CD4-positive, alpha-beta memory T cell (primary cell): ENCODE measurements around the gene HNMT. TPM values are rescaled to one million over a fixed set of nuclear protein-coding genes. Genes with fewer than 3 reads are reported as not detected.
"Not testable (repeated sequence)": the region's sequence is repeated elsewhere in the genome, so short reads cannot be mapped to it uniquely, and the experiment has no call there.

Experiments used
- CTCF ChIA-PET: fragments of 350-600 bp; sonication (Branson Sonifier 250); formaldehyde crosslinking; loops from one replicate; lab custom pipeline; 2021; ENCODE audit warnings: inconsistent platforms; ENCODE audit not compliant: partially characterized antibody; lab: Charles Lee
- POLR2A ChIA-PET: fragments of 350-600 bp; sonication (Branson Sonifier 250); formaldehyde crosslinking; loops from one replicate; lab custom pipeline; 2021; ENCODE audit not compliant: partially characterized antibody; lab: Charles Lee
- DNase-seq, 5 donors: peaks; one replicate each; pipeline versions ENCODE4 v3.0.0 to v3.0.0-alpha.2; 2020 to 2022; ENCODE audit warnings: mixed read lengths in 1 of 5
- H3K27ac ChIP-seq: one replicate; pipeline ENCODE4 v1.7.0; 2013; ENCODE audit warnings: low read depth, low read length
- H3K27me3 ChIP-seq: 2 replicates; pipeline ENCODE4 v1.7.0; 2013; ENCODE audit warnings: mild to moderate bottlenecking, low read length, moderate library complexity; ENCODE audit not compliant: insufficient read depth
- H3K36me3 ChIP-seq: 2 replicates; pipeline ENCODE4 v1.7.0; 2013; ENCODE audit warnings: mild to moderate bottlenecking, low read length, moderate library complexity; ENCODE audit not compliant: insufficient read depth
- H3K4me1 ChIP-seq: 2 replicates; pipeline ENCODE4 v1.7.0; 2013; ENCODE audit warnings: mild to moderate bottlenecking, low read length, moderate library complexity; ENCODE audit not compliant: insufficient read depth
- H3K4me3 ChIP-seq, 2 donors: one replicate each; pipeline ENCODE4 v1.7.0; 2013; ENCODE audit warnings: low read length in 2 of 2, mild to moderate bottlenecking in 1 of 2
- H3K9me3 ChIP-seq, 2 donors: one replicate each; pipeline ENCODE4 v1.7.0; 2013; ENCODE audit warnings: low read length in 2 of 2, control low read depth in 1 of 2; ENCODE audit not compliant: control insufficient read depth in 1 of 2
- H3K27ac Mint-ChIP-seq, 7 donors: one replicate each; pipeline ENCODE4 v1.8.0; 2020 to 2021; ENCODE audit warnings: mixed read lengths in 7 of 7, mild to moderate bottlenecking in 6 of 7, inconsistent platforms in 3 of 7, moderate library complexity in 3 of 7
- H3K27me3 Mint-ChIP-seq, 2 donors: one replicate each; pipeline ENCODE4 v1.8.0; 2020 to 2021; ENCODE audit warnings: mixed read lengths in 2 of 2
- H3K36me3 Mint-ChIP-seq, 2 donors: one replicate each; pipeline ENCODE4 v1.8.0; 2020 to 2021; ENCODE audit warnings: mixed read lengths in 2 of 2, inconsistent platforms in 1 of 2, mild to moderate bottlenecking in 1 of 2
- H3K4me1 Mint-ChIP-seq, 4 donors: one replicate each; pipeline ENCODE4 v1.8.0; 2020 to 2021; ENCODE audit warnings: mixed read lengths in 4 of 4, mild to moderate bottlenecking in 1 of 4
- H3K4me3 Mint-ChIP-seq, 8 donors: one replicate each; pipeline ENCODE4 v1.8.0; 2020 to 2021; ENCODE audit warnings: mixed read lengths in 8 of 8, mild to moderate bottlenecking in 7 of 8, moderate library complexity in 6 of 8, inconsistent platforms in 3 of 8
- H3K9me3 Mint-ChIP-seq, 8 donors: one replicate each; pipeline ENCODE4 v1.8.0; 2020 to 2021; ENCODE audit warnings: mixed read lengths in 8 of 8, mild to moderate bottlenecking in 5 of 8, inconsistent platforms in 3 of 8, moderate library complexity in 1 of 8
- intact Hi-C: fragments of 100-400 bp; cut with micrococcal nuclease; formaldehyde crosslinking; loops from one replicate; pipeline ENCODE4 v1.15.1; 2023
- polyA plus RNA-seq, 2 donors: library from polyadenylated mRNA; unstranded; fragments of 300-500 nt; fragmentation: Illumina TruSeq; gene quantifications; one replicate each; pipeline ENCODE4 v1.2.3, GENCODE V29; 2021
- total RNA-seq, 2 experiments: library from RNA; stranded (reverse); gene quantifications; one replicate each; pipeline ENCODE4 v1.2.3, GENCODE V29; 2021

The HNMT gene
- total and polyA plus RNA-seq, 4 experiments from 2014 or later, result 0.32 to 1.1 TPM; not detected in 2

GRCh38 chr2:137966043-137966442 lies 1.8 kb downstream of the HNMT start:
- intact Hi-C loops, result no loop called here
- Histone ChIP-seq H3K27me3 (no peaks in the 10 kb centered on the region), H3K36me3 (no peaks in the 10 kb centered on the region), H3K9me3 (no peaks in the 10 kb centered on the region), H3K27ac (no peak overlapping the region), H3K4me1 (no peaks in the 10 kb centered on the region), H3K4me3 (no peak overlapping the region)
- Mint-ChIP-seq H3K36me3 (no peaks in the 10 kb centered on the region), H3K4me1 (peaks cover 0 to 1% (median 0%) of the 10 kb centered on the region in 4 donors), H3K4me3 (no peak overlapping the region), H3K27ac (no peak overlapping the region), H3K9me3 (no peaks in the 10 kb centered on the region), H3K27me3 (peaks cover 0 to 2% of the 10 kb centered on the region in 2 donors)
- ChIA-PET CTCF (no interaction called here), POLR2A (no interaction called here)
- no peak for DNase-seq

GRCh38 chr2:137967042-137967441 lies 2.8 kb downstream of the HNMT start:
- no peaks in the 10 kb centered on the region for H3K4me1 ChIP-seq
- peaks cover 0 to 2% of the 10 kb centered on the region in 2 donors for H3K27me3 Mint-ChIP-seq
- no peaks in the 10 kb centered on the region for H3K36me3 ChIP-seq
- no peaks in the 10 kb centered on the region for H3K36me3 Mint-ChIP-seq
- ChIA-PET CTCF (no interaction called here), POLR2A (no interaction called here)
- H3K9me3 Mint-ChIP-seq, result no peaks in the 10 kb centered on the region
- no peak overlapping the region for H3K27ac Mint-ChIP-seq
- intact Hi-C loops, result no loop called here
- H3K4me3 Mint-ChIP-seq, result no peak overlapping the region
- H3K4me3 ChIP-seq, result no peak overlapping the region
- peaks cover 0 to 1% (median 0%) of the 10 kb centered on the region in 4 donors for H3K4me1 Mint-ChIP-seq
- DNase-seq, result no peak
- no peaks in the 10 kb centered on the region for H3K27me3 ChIP-seq
- no peak overlapping the region for H3K27ac ChIP-seq
- no peaks in the 10 kb centered on the region for H3K9me3 ChIP-seq

GRCh38 chr2:137968477-137969417 lies 4.5 kb downstream of the HNMT start:
- Mint-ChIP-seq H3K27me3 (peaks cover 0 to 2% of the 10 kb centered on the region in 2 donors), H3K4me3 (no peak overlapping the region), H3K9me3 (no peaks in the 10 kb centered on the region), H3K36me3 (no peaks in the 10 kb centered on the region), H3K4me1 (peaks cover 0 to 1% (median 0%) of the 10 kb centered on the region in 4 donors), H3K27ac (no peak overlapping the region)
- H3K9me3 ChIP-seq, result no peaks in the 10 kb centered on the region
- no peaks in the 10 kb centered on the region for H3K27me3 ChIP-seq
- no peak overlapping the region for H3K4me3 ChIP-seq
- CTCF ChIA-PET, result no interaction called here
- intact Hi-C loops, result no loop called here
- DNase-seq, result no peak
- no peak overlapping the region for H3K27ac ChIP-seq
- no peaks in the 10 kb centered on the region for H3K4me1 ChIP-seq
- no peaks in the 10 kb centered on the region for H3K36me3 ChIP-seq
- POLR2A ChIA-PET, result no interaction called here

GRCh38 chr2:137969418-137969765 lies 5.1 kb downstream of the HNMT start:
- Mint-ChIP-seq H3K27ac (no peak overlapping the region), H3K9me3 (no peaks in the 10 kb centered on the region), H3K36me3 (no peaks in the 10 kb centered on the region), H3K4me1 (peaks cover 0 to 1% (median 0%) of the 10 kb centered on the region in 4 donors), H3K27me3 (peaks cover 0 to 2% of the 10 kb centered on the region in 2 donors), H3K4me3 (no peak overlapping the region)
- H3K27me3 ChIP-seq, result no peaks in the 10 kb centered on the region
- H3K4me1 ChIP-seq, result no peaks in the 10 kb centered on the region
- H3K9me3 ChIP-seq, result no peaks in the 10 kb centered on the region
- ChIA-PET POLR2A (no interaction called here), CTCF (no interaction called here)
- H3K36me3 ChIP-seq, result no peaks in the 10 kb centered on the region
- no peak overlapping the region for H3K27ac ChIP-seq
- intact Hi-C loops, result no loop called here
- no peak for DNase-seq
- no peak overlapping the region for H3K4me3 ChIP-seq

GRCh38 chr2:137969876-137970275 lies 5.6 kb downstream of the HNMT start:
- no peak overlapping the region for H3K4me3 Mint-ChIP-seq
- CTCF ChIA-PET, result no interaction called here
- H3K27ac Mint-ChIP-seq, result no peak overlapping the region
- no peaks in the 10 kb centered on the region for H3K4me1 Mint-ChIP-seq
- H3K36me3 ChIP-seq, result no peaks in the 10 kb centered on the region
- no peaks in the 10 kb centered on the region for H3K9me3 Mint-ChIP-seq
- intact Hi-C loops, result no loop called here
- H3K4me3 ChIP-seq, result no peak overlapping the region
- no peaks in the 10 kb centered on the region for H3K36me3 Mint-ChIP-seq
- POLR2A ChIA-PET, result no interaction called here
- no peaks in the 10 kb centered on the region for H3K9me3 ChIP-seq
- no peak for DNase-seq
- peaks cover 0 to 2% of the 10 kb centered on the region in 2 donors for H3K27me3 Mint-ChIP-seq
- H3K27ac ChIP-seq, result no peak overlapping the region
- no peaks in the 10 kb centered on the region for H3K4me1 ChIP-seq
- H3K27me3 ChIP-seq, result no peaks in the 10 kb centered on the region

- POLR2A ChIA-PET, H3K4me3 ChIP-seq, H3K36me3 ChIP-seq, intact Hi-C loops, H3K4me1 Mint-ChIP-seq, H3K27ac Mint-ChIP-seq, H3K9me3 ChIP-seq, H3K4me3 Mint-ChIP-seq, DNase-seq, H3K27me3 Mint-ChIP-seq, H3K9me3 Mint-ChIP-seq, H3K27me3 ChIP-seq, H3K4me1 ChIP-seq, H3K27ac ChIP-seq, H3K36me3 Mint-ChIP-seq: not testable (repeated sequence)
- CTCF ChIA-PET, result interaction anchor here (0.7 kb wide), 1 partner anchor 1069 kb away, joined by 3 read pairs; no protein-coding TSS in a partner anchor
Measured at GRCh38 chr2:137971259-137971658, 7.0 kb downstream of the HNMT start.

- no peak overlapping the region for H3K4me3 ChIP-seq
- no peaks in the 10 kb centered on the region for H3K36me3 Mint-ChIP-seq
Measured at GRCh38 chr2:137973280-137973679, 9.0 kb downstream of the HNMT start.

More at GRCh38 chr2:137973280-137973679, 9.0 kb downstream of the HNMT start:
- ChIA-PET POLR2A (no interaction called here), CTCF (no interaction called here)
- Mint-ChIP-seq H3K4me1 (no peaks in the 10 kb centered on the region), H3K27ac (no peak overlapping the region), H3K9me3 (peaks cover 0 to 2% (median 0%) of the 10 kb centered on the region in 8 donors), H3K4me3 (no peak overlapping the region), H3K27me3 (peaks cover 1 to 3% of the 10 kb centered on the region in 2 donors)
- H3K27ac ChIP-seq, result no peak overlapping the region
- H3K9me3 ChIP-seq, result no peaks in the 10 kb centered on the region
- no peak for DNase-seq
- H3K27me3 ChIP-seq, result no peaks in the 10 kb centered on the region
- no peaks in the 10 kb centered on the region for H3K4me1 ChIP-seq
- no peaks in the 10 kb centered on the region for H3K36me3 ChIP-seq
- intact Hi-C loops, result no loop called here
